SK-N-SH (cell line): Measurements from ENCODE around the gene USP6.

Experiments used
- CHD2 ChIP-seq: fragments of 150-350 bp; IDR thresholded peaks from 2 replicates; pipeline ENCODE4 v1.6.1; 2018; ENCODE audit warnings: low read length; ENCODE audit not compliant: partially characterized antibody
- FOXM1 ChIP-seq: IDR thresholded peaks from 2 replicates; pipeline ENCODE4 v1.4.0; 2012; ENCODE audit warnings: low read depth, mild to moderate bottlenecking
- JUND ChIP-seq: IDR thresholded peaks from 2 replicates; pipeline ENCODE4 v1.4.0; 2012
- RFX5 ChIP-seq: IDR thresholded peaks from 2 replicates; pipeline ENCODE4 v1.6.1; 2012; ENCODE audit warnings: mild to moderate bottlenecking, improper control_type of control experiment, low read length
- TF ChIP-seq, protein P1 (sequence below): fragments of 200-600 bp; sonication (generic); IDR thresholded peaks from 2 replicates; pipeline ENCODE4 v1.6.1; 2017; ENCODE audit warnings: antibody characterized with exemption, mild to moderate bottlenecking, moderate library complexity

DNA sequence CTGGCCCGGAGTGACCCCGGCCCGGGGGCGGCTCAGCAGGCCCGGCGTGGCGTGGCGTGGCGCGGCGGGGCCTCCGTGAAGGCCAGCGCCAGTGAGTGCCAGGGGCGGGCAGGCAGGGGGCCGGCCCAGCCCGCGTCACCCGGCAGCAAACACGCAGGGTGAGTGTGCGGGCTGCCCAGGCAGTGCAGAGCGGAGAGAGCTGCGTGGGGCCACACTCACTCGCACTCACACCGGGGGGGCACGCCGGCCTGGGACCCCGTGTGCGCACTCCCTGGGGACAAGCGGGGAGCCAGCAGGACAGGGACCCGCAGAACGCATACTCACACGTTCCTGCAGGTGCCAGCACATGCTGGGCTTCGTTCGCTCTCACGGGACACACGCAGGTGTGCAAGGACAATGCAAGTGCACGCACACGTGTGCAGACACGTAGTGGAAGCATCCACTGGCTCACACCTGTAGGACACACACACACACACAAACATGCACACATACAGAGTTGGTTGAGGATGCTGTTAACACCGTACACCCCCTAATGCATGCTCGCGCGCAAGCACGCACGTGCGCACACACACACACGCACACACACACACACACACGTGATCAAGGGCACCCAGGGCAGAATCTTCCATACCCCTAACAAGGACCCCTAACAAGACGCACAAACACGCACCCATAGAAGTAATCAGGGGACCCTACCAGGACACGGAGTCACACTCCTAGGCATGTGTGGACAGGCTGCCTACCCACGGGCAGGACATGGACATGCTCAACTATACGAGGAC is 7.7 kb downstream of the USP6 start:
- TF ChIP-seq, protein P1, sequence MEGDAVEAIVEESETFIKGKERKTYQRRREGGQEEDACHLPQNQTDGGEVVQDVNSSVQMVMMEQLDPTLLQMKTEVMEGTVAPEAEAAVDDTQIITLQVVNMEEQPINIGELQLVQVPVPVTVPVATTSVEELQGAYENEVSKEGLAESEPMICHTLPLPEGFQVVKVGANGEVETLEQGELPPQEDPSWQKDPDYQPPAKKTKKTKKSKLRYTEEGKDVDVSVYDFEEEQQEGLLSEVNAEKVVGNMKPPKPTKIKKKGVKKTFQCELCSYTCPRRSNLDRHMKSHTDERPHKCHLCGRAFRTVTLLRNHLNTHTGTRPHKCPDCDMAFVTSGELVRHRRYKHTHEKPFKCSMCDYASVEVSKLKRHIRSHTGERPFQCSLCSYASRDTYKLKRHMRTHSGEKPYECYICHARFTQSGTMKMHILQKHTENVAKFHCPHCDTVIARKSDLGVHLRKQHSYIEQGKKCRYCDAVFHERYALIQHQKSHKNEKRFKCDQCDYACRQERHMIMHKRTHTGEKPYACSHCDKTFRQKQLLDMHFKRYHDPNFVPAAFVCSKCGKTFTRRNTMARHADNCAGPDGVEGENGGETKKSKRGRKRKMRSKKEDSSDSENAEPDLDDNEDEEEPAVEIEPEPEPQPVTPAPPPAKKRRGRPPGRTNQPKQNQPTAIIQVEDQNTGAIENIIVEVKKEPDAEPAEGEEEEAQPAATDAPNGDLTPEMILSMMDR = no peak
- TF ChIP-seq CHD2 = no peak
- no peak for TF ChIP-seq JUND
- no peak for TF ChIP-seq FOXM1
- TF ChIP-seq RFX5 = no peak
